Bone marrow (tissue), 2 donors: Measurements from ENCODE around the gene BACH2.

Source experiments
- DNase-seq, 2 donors: peaks; one replicate each; lab custom pipeline; 2025; lab: John Stamatoyannopoulos, UW

The BACH2 gene

DNA sequence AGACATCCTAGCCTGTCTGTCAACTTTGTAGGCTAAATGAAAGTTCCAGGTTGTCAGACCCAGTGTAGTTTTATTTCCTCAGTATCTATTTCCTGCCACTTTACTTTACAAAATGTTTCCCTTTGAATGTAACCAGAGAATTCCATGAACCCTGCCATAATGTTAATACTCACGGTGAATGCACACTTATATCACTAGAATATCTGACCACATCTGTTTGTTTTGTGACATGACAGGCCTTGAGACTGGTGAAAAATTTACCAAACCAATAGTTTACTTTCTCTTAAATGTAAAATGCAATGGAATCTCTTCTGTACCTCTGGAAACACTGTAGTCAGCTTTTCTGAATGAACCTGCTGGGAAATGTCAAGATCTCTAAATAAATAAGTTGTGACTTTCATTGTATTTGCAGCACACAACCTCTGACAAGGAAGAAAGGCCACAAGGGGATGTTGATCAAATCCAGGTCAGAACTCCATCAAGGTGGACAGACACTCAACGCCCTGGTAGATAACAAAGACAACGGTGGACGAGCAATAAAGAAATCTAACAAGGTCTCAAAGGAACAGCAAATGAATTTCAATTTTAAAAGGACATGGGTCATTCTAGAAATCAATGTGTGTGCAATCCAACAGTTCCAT, 59.2 kb downstream of the BACH2 start:
- DNase-seq: no peak

- no peak for DNase-seq
Measured at GRCh38 chr6:90233994-90234393, 62.6 kb downstream of the BACH2 start.

DNA sequence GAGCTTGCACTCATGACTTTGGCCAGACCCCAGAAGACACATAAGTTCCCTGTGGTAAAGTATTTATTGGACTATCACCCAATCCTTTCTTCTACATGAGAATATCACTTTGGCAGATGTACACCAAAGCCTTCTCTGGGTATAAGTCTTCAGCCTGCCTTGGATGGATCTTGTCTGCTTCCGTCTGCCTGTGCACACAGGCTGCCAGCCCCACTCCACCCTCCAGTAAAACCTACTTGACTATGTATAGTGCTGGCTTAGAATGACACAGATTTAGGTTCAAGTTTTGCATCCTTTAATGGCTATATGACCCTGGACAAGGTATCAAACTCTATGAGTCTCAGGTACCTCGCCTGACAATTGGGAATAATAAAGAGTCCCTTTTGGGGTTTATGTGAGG, 63.4 kb downstream of the BACH2 start:
- no peak for DNase-seq

DNA sequence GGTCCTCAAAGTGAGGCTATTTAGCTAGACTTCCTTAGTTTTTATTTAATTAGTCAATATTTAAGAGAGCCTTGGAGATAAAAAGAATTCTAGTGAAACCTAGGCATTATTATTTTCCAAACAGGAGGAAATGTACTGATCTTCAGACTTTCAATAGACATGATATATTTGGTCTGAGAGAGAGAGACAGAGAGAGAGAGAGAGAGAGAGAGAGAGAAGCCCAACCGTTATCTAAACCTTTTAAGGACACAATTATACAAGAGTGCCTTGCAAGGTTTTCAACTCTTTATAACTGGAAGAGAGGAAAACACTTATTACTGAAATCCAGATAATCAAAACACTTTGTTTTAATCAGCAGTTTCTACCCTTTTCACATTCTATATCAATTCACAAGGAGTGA, 64.8 kb downstream of the BACH2 start:
- no peak for DNase-seq

GRCh38 chr6:90231308-90231707, 65.3 kb downstream of the BACH2 start:
- DNase-seq: no peak

DNA sequence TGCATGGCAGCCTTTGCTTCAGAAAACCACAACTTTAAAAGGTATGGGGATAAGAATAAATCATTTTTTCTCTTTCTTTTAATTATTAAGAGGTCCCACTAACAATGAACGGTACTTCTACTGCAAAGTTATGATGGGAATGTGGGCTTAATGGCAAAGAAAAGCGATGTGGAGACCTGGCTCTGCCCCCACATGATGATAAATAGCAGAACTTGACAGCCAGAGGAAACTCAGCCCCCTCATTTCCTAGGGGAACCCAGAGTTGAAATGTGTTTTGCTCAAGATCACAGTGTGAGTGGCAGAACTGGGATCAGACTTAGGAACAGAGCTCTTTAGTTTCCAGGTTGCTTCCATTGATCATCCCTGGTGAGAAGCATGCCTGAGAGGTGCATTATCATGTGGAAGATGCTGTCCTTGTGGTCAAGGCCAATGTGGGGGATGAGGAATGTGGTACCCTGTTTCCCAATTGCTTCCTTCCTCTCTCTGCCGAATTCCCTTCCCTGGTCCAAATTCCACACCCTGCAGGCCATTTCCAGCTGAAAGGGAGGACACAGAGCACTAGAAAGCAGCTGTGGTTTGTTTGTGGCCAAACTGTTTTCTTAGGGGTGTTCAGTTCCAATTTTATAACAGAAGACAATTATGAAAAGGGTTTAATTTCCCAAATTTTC, 66.0 kb downstream of the BACH2 start:
- DNase-seq: no peak

GRCh38 chr6:90229331-90230010, 67.2 kb downstream of the BACH2 start:
- DNase-seq: no peak

DNA sequence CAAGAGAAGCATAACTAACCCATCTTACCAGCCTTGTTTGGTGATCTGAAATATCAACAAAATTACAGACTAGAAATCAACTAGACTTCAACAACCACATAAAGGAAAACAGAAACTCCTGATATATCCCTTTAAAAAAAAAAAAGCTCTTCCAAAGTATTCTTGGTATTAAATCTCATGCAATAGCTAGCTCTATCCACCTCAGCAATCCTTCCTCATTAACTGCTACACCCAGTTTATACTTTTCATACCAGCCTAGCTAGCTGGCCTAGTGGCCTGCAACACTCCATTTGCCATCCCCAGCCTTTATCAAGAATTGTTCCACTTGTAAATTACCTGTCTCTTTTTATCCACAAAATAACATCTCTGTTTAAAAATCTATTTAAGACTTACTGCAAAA, 69.0 kb downstream of the BACH2 start:
- no peak for DNase-seq

GRCh38 chr6:90227213-90227612, 69.4 kb downstream of the BACH2 start:
- no peak for DNase-seq

- DNase-seq: no peak
Measured at GRCh38 chr6:90226257-90226656, 70.4 kb downstream of the BACH2 start.

GRCh38 chr6:90224196-90224595, 72.4 kb downstream of the BACH2 start:
- no peak for DNase-seq

DNA sequence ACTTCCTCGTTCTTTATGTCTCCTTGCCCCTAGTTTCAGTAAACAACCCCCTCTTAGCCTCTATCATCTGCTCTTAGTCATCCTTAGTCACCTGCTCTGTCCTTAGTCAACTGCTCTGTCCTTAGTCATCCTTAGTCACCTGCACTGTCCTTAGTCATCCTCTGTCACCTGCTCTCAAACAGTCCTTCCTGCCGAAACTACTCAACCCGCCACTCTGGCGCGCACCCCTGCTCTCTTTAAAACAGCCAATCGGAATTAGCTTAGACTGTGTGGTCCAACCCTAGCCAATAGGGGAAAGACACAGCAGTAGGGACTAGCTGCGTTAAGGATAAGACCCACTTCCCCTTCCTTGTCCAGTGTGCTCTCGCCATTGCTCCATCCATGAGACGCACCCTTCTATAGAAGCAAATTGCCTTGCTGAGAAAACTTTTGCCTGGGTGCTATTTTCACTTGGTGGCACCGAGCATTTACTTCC, 73.9 kb downstream of the BACH2 start:
- DNase-seq: no peak

DNA sequence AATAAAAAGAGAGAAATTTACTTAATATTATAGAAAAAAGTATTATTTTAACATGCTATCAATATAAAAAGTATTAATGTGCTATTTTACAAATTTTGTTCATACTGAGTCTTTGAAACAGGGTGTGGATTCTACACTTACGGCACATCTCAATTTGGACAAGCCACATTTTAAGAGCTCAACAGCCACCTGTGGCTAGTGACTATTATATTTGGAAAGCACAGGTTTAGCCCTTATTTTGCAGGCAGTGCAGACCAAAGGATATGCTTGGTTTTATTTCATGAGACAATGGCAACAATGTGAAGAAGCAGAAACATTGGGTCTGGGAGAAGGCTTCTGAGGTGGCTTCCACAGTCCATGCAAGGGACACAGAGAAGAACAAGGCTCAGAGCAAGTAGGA, 74.6 kb downstream of the BACH2 start:
- no peak for DNase-seq

DNA sequence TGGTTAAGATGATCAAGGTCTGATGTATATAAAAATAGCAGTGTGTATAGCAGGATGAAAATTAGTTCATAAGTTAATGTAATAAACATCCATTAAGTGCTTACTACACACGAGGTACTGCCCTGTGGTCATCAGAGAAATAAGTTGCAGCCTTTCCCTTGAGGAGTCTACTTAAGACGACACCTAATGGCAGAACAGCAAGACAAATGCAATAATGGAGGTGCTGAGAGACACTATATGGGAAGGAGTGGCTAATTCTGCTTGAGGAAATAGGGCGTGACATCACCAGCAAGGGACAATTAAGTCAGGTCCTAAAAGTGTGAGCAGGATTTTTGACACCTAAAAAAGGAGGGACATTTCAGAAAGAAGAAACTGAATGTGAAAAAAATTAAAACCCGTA, 75.2 kb downstream of the BACH2 start:
- DNase-seq: no peak

GRCh38 chr6:90220273-90220672, 76.4 kb downstream of the BACH2 start:
- DNase-seq: no peak

DNA sequence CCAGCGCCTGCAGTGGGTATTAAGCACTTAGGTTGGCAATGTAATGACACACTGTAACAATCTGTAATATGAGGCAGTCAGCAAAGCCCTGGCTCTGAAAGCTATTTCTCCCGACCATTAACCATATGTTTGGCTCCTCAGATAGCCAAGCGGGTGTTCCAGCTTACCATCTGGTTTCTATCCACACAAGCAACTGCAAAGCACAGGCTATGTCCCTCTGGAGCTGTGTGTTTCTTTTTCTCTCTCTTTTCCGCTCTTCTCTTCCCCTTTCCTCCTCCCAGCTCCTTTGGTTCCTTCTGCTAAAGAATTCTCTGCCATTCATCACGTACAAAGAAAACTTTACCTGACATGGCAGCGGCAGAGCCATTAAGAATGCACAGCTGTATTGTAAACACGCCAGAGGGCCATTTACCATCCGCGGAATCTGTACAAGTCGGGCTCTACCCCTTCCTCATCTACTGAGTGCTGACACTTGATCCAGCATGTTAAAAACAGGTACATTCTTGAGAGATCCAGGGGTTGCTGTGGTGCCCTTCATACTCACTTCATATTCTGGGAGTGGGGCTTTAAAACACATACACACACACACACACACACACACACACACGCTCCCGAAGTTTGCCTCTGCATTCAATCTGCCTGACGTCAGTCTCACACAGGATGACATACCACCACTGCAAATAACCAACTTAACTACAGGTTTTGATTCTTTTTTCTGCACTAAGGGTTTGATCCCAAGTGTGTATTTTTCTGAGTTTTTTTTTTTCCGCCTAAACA, 77.2 kb downstream of the BACH2 start:
- no peak for DNase-seq

GRCh38 chr6:90218959-90219208, 77.8 kb downstream of the BACH2 start:
- no peak for DNase-seq

DNA sequence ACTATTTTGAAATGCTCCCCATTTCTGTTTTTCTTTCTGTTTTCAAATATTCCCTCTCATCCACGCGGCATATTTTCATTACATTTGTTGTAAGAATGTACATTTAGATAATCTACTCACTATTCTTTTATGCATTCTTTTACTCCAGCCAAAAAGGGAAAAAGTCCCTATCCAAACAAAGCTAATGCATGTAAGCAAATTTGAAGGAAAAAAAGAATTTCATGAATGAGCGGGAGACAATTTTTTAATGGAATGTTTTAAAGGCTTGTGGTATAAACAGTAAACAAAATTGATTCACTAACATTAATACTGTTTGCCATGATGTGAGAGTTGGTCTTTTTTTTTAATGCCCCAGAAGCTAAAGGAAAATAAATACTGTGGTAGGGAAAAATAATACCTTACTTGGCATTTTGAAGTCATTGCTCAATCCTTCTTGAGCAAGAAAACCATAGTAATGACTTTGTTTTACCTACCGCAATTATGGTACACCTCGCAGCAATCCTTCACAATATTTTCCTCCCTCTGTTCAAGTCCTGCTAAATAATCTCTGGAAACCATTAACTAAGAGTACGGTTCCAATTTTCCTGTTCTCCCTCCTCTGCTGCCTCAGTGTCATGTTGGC, 79.0 kb downstream of the BACH2 start:
- no peak for DNase-seq

DNA sequence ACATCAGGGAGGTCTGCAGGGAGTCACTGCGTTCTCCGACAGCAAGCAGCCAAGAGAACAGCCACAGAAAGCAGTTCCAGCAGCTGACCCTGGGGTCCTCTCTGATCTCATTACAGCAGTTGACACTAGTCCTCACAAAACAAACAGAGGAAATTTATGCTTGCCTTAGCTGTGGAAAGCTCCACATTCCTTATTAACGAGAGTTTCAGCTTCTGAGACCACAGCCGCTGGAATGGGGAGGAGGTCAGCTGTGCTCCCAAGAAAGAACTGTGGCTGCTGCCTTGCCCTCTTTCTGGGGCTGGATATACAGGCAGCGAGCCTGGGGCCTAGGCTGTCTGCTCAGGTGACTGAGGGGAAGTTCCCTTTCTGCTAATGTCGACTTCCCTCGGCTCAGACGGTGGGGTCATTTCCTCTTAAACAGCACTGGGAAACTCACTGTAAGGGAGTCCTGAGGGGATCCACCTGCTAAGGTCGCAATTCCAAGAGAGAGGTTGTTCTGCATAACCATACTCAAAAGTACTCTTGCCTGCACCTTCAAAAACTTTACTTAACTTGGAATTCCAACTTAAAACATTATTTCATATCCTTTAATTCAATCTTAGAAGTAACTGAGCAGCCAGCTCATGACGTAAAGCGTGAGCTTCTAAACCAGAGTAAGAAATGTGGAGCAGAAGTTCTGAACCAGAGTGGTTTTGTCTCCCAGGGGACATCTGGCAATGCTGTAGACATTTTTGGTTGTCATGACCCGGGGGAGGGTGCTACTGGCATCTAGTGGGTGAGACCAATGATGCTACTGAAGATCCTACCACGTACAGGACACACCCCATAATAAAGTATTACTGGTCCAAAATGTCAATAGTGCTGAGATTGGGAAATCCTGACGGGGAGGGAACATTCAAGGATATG, 80.3 kb downstream of the BACH2 start:
- DNase-seq: no peak

GRCh38 chr6:90214966-90215365, 81.7 kb downstream of the BACH2 start:
- DNase-seq: no peak

- DNase-seq: no peak
Measured at GRCh38 chr6:90214461-90214860, 82.2 kb downstream of the BACH2 start.
